Stimulated activated CD4-positive, alpha-beta T cell treated with anti-CD3 and anti-CD28 coated beads, TNF-alpha, amount 100 ng/mL, for 1 hour (primary cell): ENCODE results near the gene HARS1.
"Not testable (repeated sequence)": the region's sequence is repeated elsewhere in the genome, so short reads cannot be mapped to it uniquely, and the experiment has no call there.

ENCODE experiments used
- DNase-seq, 3 donors: peaks; one replicate each; pipeline ENCODE4 v3.0.0-alpha.2; 2020; ENCODE audit warnings: low read depth in 3 of 3, low spot score in 1 of 3

HARS1 gene

GRCh38 chr5:140677947-140678346 lies 13.2 kb downstream of the HARS1 start:
- DNase-seq = no peak

DNA sequence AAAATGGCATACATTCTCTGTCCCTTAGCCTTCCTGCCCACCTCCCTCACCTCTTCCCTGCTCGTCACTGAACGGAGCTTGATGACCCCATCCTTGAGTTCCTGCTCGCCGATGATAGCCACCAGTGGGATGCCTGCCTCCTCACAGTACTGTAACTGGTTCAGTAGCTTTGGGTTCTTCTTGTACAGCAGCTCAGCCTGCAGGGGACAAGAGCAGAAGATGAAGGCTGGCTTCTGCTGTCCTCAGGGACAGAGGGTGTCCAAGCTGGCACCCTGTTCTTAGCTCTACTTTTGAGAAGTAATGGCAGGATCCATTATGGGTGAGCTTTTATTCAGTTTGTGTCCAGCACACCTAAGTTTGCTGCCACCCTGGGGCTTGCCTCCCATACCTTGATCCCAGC lies 16.5 kb downstream of the HARS1 start:
- DNase-seq = no peak

DNA sequence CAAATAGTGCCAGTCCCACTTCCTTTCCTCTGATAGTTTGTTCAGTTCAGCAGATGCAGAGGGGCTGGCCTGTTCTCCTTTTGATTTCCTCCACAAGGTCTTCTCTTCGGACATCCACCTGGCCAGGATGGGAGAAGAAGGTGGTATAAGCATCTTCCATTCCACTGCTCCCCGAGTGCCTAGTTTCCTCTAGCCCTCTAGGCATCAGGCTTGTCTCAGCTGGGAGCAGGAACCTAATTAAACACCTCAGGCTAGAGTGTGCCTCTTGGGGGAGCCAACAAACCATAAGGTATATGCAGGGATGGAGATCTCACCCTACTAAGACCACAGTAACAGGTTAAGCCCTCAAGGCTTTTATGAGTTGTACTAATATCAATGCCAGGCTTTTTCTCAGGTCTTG lies 17.0 kb downstream of the HARS1 start:
- no peak for DNase-seq

DNA sequence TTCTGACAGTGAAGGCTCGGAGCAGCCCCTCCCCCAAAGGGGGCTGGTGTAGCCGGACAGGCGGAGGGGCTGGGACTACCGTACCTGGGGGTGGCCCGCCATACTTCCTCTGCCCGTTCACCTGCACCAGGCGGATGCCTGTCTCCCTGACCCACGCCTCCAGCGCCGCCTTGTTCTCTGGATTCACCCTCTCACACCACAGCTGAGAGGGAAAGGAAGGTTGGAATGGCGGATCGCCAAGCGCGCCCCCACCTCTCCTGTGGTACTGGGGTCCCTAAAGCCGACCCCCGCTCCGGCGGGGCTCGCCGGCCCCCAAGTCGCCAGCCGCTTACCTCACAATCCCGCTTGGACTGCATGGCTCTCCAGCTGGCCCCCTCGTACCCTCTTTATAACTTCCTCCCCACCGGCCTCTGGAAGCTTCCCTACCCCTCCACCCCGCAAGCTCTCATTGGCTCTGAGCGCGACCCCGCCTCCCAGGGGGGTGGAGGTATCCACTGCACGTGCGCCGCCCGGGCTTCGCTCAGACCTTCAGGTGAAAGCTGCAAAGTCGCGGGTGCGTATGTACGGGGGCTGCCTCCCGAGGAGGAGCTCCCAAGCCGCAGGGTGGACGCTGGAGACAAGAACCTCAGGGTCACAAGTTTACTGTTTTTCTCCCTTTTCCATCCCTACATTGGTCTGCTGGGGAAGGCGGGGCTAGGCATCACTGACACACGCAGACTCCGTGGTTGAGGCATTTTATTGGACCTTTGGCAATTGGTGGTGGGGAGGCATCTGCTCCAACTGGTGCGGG lies 17.8 kb downstream of the HARS1 start, which contains the start of gene DND1:
TSS of gene DND1 (minus strand) at position 390 of the 790 bp plus-strand sequence. CDS start at position 356, 34 bp downstream.
- DNase-seq = no peak

- no peak for DNase-seq
These were observed 18.5 kb downstream of the HARS1 start for GRCh38 chr5:140672455-140673186.

DNA sequence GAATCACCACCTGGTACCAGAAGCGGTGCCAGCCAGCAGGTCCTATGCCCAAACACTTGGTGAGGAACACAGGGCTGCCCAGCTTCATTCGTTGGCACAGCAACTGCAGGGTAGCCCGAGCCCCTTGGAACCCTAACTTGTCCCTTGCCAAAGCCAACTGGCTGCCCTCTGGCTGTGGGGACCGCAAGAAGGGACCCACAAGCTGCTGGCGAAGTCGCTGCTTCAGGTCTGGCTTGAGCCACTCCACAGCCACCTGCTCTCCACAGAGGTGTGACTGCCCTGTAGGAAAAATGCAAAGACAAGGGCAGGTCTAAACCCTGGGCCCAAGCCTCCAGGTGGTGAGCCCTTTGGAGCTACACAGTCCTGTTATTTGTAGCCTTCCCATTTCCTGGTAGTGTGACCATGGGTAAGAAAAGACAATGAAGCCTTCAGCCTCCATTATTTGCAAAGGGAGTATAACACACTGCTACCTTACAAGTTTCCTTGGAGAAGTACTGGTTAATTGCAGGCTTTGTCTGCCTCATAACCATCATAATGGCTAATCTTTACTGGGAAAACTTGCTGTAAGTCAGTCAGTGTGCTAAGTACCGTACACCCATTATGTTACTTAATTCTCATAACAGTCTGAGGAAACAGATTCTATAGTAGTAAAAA lies 19.6 kb downstream of the HARS1 start:
- no peak for DNase-seq

DNA sequence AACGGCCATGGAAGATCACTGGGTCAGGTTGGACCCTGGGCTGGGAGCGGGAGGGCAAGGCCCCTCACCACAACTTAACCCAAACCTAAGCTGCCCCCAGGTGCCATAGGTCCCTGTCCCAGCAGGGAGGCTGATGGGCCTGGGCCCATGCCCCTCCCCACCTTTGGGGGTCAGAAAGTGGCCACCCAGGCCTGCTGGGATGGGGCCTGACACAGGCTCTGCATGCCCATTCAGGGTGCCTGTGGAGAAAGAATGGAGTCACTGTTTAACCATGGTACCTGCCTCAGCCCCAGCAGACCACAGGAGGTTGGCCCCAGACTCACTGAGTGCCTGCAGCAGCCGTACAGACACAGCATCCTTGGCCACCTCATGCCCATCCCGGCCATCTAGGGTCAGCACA lies 20.1 kb downstream of the HARS1 start:
- DNase-seq = not testable (repeated sequence)

DNA sequence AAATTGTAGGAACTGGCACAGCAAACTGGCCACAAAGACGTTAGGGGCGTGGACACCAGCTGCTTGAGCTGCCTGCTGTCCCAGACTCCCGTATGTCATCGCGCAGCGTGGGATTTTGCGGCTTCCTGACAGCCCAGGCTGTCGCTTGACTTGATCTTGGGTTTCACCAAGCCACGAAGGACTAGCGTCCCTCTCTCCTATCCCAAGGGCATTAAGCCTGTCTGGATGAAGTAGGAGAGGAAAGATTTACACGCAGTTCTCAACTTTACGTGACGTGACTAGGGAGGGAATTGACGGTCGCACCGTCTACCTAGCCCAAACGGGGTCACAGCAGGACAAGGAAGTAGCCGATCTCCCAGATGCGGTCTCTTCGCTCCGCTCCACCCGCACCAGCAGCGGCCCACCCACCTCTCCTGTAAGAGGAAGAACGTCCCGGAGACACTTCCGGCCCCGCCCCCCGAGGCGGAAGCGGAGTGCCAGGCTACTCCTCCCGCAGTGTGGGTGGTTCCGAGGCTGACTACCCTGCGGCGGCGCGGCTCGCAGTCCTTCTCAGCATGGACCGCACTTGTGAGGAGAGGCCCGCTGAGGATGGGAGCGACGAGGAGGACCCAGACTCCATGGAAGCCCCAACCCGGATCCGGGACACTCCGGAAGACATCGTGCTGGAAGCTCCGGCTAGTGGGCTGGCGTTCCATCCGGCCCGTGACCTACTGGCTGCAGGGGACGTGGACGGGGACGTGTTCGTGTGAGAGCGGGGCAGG lies 26.6 kb downstream of the HARS1 start, which contains the start of gene WDR55:
TSS of gene WDR55 (plus strand) at position 546 of the 761 bp plus-strand sequence. CDS start at position 555, 9 bp downstream.
- peak; percentile 80 to 91 (median 85) for DNase-seq

DNA sequence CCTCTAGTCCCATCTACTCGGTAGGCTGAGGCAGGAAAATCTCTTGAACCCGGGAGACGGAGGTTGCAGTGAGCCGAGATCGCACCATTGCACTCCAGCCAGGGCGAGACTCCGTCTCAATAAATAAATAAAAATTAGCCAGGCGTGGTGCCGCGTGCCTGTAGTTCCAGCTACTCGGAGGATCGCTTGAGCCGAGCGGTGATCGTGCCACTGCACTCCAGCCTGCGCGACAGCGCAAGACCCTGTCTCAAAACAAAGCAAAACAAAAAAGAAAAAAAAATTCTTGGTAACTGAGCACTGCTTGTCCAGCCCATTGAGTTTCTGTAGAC lies 27.2 kb downstream of the HARS1 start:
- DNase-seq = no peak

- DNase-seq = not testable (repeated sequence)
These were observed 30.8 kb downstream of the HARS1 start for GRCh38 chr5:140660371-140660770.

- DNase-seq = no peak
These were observed 32.3 kb downstream of the HARS1 start for GRCh38 chr5:140658870-140659269.

DNA sequence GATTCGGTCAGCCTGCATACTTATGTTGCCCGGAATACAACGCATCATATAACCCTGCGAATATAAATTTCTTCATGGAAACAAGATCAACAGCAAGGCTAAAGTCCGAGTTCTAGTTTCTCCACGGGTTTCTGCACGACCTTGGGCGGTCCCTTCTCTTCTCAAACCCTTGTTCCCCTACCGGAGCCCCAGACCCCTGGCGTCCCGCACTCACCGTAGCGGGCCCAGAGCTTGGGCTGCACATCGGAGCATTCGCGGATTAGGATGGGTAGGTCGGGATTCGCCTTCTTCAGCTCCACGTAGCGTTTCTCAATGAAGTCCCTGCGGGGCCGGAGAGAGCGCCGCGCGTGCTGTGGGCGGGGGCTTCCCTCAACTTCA lies 44.1 kb downstream of the HARS1 start:
- DNase-seq = no peak

GRCh38 chr5:140642718-140643117 lies 48.5 kb downstream of the HARS1 start:
- DNase-seq = no peak

GRCh38 chr5:140641716-140642115 lies 49.5 kb downstream of the HARS1 start:
- no peak for DNase-seq

DNA sequence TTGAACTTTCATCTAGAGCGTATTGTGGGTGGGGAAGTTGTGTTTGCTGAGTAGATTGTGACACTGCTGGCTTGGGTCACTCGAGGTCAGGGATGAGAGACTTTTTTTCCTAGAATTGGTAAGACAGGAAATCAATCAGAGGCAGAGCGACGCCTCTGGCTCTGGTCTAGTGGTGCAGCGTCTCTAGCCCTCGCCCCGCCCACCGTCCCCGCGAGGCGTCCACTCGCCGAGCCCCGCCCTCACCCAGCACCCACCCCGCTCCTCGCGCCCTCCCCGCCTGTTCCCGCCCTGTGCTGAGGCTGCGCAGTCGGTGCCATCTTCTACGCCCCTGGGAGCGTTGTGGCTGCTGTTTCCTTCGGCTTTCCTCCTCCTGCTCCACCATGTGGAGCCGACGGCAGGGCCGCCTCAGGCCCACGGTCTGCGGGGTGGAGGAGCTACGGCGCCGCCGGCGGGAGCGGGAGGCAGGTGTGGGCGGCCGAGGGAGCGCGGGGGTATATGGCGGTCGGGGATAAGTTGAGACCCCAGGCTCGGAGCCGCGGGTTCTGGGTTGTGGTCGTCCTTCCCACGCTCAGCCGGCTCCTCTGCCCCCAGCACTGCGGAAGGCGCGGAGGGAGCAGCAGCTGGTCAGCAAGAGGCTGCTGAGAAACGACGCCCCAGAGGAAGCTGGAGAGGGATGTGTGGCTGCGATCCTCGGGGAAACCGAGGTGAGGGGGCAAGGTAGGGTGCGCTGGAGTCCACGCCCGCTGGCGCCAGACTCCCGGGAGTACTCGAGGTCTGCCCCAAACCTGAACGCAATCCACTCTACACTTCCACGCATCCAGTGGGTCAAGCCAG lies 51.8 kb downstream of the HARS1 start, which contains the start of gene TMCO6:
TSS of gene TMCO6 (plus strand) at position 304 of the 834 bp plus-strand sequence. CDS start at position 381, 77 bp downstream.
- peak; percentile 89 to 94 (median 89) for DNase-seq

- DNase-seq = not testable (repeated sequence)
These were observed 52.3 kb downstream of the HARS1 start for GRCh38 chr5:140638898-140639147.

DNA sequence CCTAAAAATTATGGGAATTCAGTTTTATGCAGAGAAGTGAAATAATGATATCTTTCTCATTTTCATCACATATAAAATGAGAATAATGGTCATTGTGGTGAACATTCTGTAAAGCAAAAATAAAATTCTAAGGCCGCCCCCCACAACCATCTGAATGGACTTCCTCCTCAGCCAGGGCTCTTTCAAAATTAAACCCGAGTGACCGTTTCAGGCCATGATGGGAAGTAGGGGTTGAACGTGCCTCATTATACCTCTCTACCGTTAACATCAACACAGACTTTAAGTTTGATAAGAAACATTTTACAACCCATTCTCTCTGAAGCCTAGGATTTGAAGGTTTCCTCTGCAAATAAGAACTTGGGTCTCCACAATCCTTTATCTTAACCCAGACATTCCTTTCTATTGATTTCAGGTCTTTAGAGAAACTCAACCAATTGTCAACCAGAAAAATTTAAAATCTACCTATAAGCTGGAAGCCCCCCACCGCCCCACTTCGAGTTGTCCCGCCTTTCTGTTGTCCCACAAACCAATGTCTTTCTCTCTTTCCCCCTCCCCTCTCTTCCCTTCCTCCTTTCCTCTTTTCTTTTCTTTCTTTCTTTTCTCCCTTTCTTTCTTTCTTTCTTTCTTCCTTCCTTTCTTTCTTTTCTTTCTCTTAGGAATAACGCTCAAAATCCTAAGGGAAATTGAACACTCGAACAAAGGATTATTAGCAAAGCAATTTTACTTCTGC lies 53.6 kb downstream of the HARS1 start:
- DNase-seq = no peak

DNA sequence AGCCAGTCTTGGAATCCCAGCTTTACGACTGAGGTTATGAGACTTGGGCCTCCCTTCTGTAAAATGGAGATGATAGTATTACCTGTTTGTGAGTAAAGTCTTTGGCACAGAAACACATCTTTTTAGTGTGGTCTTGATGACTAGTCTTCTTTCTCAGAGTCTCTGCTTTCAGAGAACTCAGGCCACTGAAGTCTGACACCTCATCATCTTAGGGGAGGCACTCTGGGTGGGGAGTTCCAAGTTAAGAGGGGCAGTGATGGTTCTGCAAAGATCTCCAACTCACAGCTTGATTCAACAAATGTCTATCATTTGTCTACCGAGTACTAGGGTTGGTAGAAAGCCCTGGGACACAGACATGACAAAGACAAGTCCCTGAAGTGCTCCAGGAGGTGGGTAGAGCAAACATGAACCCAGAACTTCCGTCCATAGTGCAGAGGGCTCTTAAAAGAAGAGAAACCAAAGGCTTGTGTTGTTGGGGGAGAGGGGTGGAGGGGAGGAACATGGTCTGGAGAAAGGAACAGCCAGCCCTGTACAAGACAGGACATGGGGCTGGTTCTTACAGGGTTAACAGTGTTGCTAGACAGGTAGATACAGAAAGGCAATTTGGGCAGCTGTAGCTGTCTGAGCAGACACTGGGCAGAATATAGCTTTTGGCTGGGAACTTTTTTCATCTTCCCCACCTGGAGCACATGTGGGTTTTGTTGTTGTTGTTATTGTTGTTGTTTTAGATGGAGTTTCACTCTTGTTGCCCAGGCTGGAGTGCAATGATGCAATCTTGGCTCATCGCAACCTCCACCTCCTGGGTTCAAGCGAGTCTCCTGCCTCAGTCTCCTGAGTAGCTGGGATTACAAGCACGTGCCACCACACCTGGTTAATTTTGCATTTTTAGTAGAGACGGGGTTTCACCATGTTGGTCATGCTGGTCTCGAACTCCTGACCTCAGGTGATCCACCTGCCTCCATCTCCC lies 55.6 kb downstream of the HARS1 start:
- no peak for DNase-seq

- no peak for DNase-seq
These were observed 57.1 kb downstream of the HARS1 start for GRCh38 chr5:140634103-140634502.
